Brain microvascular endothelial cell (primary cell): Measurements from ENCODE around the gene SOX5.

Source experiments
- DNase-seq: peaks from one replicate; pipeline ENCODE4 v3.0.0-alpha.2; 2020
- H3K27ac ChIP-seq: fragments of 250-450 bp; sonication (Bioruptor Pico); 2 replicates; pipeline ENCODE4 v1.5.1; 2020; ENCODE audit warnings: mild to moderate bottlenecking, moderate library complexity
- H3K27me3 ChIP-seq: fragments of 250-450 bp; sonication (Bioruptor Pico); replicated peaks from 2 replicates; pipeline ENCODE4 v1.5.1; 2020; ENCODE audit warnings: mild to moderate bottlenecking
- H3K36me3 ChIP-seq: fragments of 250-450 bp; sonication (Bioruptor Pico); replicated peaks from 2 replicates; pipeline ENCODE4 v1.5.1; 2020; ENCODE audit warnings: mild to moderate bottlenecking
- H3K4me3 ChIP-seq: 2 replicates; pipeline ENCODE4 v1.5.1; 2011; ENCODE audit warnings: low read depth, mild to moderate bottlenecking, control low read depth, low read length, moderate library complexity
- in situ Hi-C: cut with HindIII; loops from 2 replicates; pipeline ENCODE4 v1.10.0; 2017; ENCODE audit warnings: low sequenced_read_pairs, low pct_ligation_motif_present
- TF ChIP-seq, protein P1 (sequence below): IDR thresholded peaks from 2 replicates; pipeline ENCODE4 v1.5.1; 2011; ENCODE audit warnings: low read depth, mild to moderate bottlenecking, moderate library complexity, low read length, control low read depth, inconsistent platforms; ENCODE audit errors: missing control alignments

SOX5 gene

DNA sequence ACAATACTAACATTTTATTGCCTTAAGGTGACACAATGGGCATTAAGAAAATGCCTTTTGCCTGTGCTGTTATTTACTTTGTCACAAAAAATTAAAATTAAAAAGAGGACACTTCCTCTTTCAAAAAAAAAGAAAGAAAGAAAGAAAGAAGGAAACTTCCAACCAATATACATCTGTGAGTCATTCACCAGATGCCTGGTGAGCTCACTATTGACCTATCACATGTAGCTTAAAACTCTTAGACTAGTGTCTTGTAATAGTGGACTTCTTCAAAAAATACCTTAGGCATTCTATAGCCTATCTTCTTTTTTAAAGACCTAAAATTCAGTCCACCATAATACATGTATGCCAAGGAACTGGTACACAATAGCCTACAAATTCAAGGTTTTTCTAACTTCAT, 4.9 kb upstream of the SOX5 start:
- in situ Hi-C loops = no loop called here
- H3K4me3 ChIP-seq = no peak overlapping the region
- H3K36me3 ChIP-seq = no peaks in the 10 kb centered on the region
- peak; percentile 24 for DNase-seq
- H3K27ac ChIP-seq = no peak overlapping the region
- no peaks in the 10 kb centered on the region for H3K27me3 ChIP-seq
- TF ChIP-seq, protein P1, sequence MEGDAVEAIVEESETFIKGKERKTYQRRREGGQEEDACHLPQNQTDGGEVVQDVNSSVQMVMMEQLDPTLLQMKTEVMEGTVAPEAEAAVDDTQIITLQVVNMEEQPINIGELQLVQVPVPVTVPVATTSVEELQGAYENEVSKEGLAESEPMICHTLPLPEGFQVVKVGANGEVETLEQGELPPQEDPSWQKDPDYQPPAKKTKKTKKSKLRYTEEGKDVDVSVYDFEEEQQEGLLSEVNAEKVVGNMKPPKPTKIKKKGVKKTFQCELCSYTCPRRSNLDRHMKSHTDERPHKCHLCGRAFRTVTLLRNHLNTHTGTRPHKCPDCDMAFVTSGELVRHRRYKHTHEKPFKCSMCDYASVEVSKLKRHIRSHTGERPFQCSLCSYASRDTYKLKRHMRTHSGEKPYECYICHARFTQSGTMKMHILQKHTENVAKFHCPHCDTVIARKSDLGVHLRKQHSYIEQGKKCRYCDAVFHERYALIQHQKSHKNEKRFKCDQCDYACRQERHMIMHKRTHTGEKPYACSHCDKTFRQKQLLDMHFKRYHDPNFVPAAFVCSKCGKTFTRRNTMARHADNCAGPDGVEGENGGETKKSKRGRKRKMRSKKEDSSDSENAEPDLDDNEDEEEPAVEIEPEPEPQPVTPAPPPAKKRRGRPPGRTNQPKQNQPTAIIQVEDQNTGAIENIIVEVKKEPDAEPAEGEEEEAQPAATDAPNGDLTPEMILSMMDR = no peak

- in situ Hi-C loops = no loop called here
- Histone ChIP-seq H3K27ac (no peak overlapping the region), H3K36me3 (no peaks in the 10 kb centered on the region), H3K4me3 (no peak overlapping the region), H3K27me3 (no peaks in the 10 kb centered on the region)
- DNase-seq = no peak
- TF ChIP-seq, protein P1 = no peak
These were observed 2.6 kb upstream of the SOX5 start for GRCh38 chr12:23952071-23952470.

DNA sequence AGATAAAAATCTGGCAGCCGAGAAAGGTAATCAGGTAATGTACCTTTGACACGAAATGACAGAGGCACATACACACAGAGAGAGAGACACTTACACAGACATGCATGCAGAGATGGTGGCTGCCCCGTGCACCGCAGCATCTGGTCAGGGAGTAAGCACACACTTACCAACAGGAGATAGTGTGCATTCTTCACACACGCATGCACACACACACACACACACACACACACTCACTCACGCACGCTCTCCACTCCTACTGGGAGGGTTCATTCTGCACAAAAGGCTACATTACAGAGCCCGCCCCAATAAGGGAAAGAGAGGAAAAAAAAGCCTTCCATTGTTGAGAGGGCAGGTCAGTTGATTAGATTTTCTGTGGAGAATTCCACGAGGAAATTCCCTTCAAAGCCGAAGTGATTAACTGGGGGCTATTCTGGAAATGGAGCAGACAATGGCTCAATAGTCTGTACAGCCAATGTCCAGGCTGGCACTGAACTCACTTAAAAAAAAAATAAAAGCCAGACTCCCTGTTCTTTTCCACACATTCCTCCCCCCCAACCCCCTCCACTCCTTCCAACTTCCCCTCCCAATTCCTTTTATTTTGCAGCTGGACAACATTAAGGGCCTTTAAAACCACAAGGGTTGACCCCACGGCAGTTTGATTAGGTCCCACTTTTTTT, 1.4 kb upstream of the SOX5 start:
- no peak overlapping the region for H3K27ac ChIP-seq
- H3K36me3 ChIP-seq = no peaks in the 10 kb centered on the region
- TF ChIP-seq, protein P1 = no peak
- DNase-seq = peak; percentile 21
- H3K27me3 ChIP-seq = no peaks in the 10 kb centered on the region
- H3K4me3 ChIP-seq = peak overlapping the region; percentile 59
- in situ Hi-C loops = no loop called here

GRCh38 chr12:23950210-23950774, 822 bp upstream of the SOX5 start:
- H3K36me3 ChIP-seq = no peaks in the 10 kb centered on the region
- no peaks in the 10 kb centered on the region for H3K27me3 ChIP-seq
- peak overlapping the region; percentile 59 for H3K4me3 ChIP-seq
- H3K27ac ChIP-seq = no peak overlapping the region
- peak; percentile 13 for DNase-seq
- TF ChIP-seq, protein P1 = no peak
- in situ Hi-C loops = no loop called here

DNA sequence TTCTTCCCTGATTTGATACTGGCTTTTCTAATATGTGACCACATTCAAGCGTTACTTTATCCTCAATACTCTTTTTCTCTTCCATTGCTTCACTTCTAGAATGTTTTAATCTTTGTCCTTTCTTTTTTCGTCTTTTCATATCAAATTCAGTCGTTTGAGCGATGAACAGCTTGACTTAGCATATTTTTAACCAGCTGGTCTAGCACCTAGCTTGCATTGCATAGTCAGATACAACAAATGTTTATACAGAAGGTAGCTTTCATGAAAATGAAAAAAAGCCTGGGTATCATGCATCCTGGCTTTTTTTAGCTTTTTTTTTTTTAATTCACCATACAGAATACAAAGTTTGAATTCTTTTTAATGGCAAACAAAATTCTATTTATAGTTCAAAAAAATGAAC, 1.2 kb downstream of the SOX5 start:
- peak overlapping the region; percentile 13 for H3K4me3 ChIP-seq
- DNase-seq = no peak
- TF ChIP-seq, protein P1 = no peak
- no peak overlapping the region for H3K27ac ChIP-seq
- H3K36me3 ChIP-seq = no peaks in the 10 kb centered on the region
- no peaks in the 10 kb centered on the region for H3K27me3 ChIP-seq
- in situ Hi-C loops = no loop called here

- H3K36me3 ChIP-seq = no peaks in the 10 kb centered on the region
- H3K27me3 ChIP-seq = no peaks in the 10 kb centered on the region
- in situ Hi-C loops = no loop called here
- TF ChIP-seq, protein P1 = no peak
- no peak overlapping the region for H3K4me3 ChIP-seq
- no peak for DNase-seq
- no peak overlapping the region for H3K27ac ChIP-seq
These were observed 2.1 kb downstream of the SOX5 start for GRCh38 chr12:23947395-23947794.
